IPS DF 6.9 (cell line): Measurements from ENCODE around the gene ACTG1.

Experiments
- DNase-seq: peaks from one replicate; pipeline ENCODE4 v3.0.0-alpha.2; 2013; ENCODE audit warnings: low read depth, low spot score
- H3K27ac ChIP-seq: one replicate; pipeline ENCODE4 v1.5.1; 2013; ENCODE audit warnings: low read length, control low read depth
- H3K27me3 ChIP-seq: 2 replicates; pipeline ENCODE4 v1.6.1; 2013; ENCODE audit warnings: mild to moderate bottlenecking, low read length; ENCODE audit not compliant: control insufficient read depth, insufficient read depth
- H3K36me3 ChIP-seq: 2 replicates; pipeline ENCODE4 v1.6.1; 2013; ENCODE audit warnings: low read length; ENCODE audit not compliant: control insufficient read depth, insufficient read depth
- H3K4me1 ChIP-seq: 2 replicates; pipeline ENCODE4 v1.6.1; 2013; ENCODE audit warnings: low read length; ENCODE audit not compliant: control insufficient read depth, insufficient read depth
- H3K4me3 ChIP-seq: 2 replicates; pipeline ENCODE4 v1.5.1; 2013; ENCODE audit warnings: mild to moderate bottlenecking, low read length
- H3K9me3 ChIP-seq: 2 replicates; pipeline ENCODE4 v1.6.1; 2013; ENCODE audit warnings: low read length, inconsistent platforms; ENCODE audit not compliant: control insufficient read depth, insufficient read depth
- WGBS: extraction: QIAGEN DNeasy Blood & Tissue Kit; methylation state at CpG from one replicate; pipeline ENCODE4 v1.1.7; 2013; ENCODE audit warnings: mixed read lengths, missing lambda C conversion rate; ENCODE audit not compliant: insufficient read length, insufficient coverage; 5-methylcytosine and 5-hydroxymethylcytosine counted together

ACTG1 gene

DNA sequence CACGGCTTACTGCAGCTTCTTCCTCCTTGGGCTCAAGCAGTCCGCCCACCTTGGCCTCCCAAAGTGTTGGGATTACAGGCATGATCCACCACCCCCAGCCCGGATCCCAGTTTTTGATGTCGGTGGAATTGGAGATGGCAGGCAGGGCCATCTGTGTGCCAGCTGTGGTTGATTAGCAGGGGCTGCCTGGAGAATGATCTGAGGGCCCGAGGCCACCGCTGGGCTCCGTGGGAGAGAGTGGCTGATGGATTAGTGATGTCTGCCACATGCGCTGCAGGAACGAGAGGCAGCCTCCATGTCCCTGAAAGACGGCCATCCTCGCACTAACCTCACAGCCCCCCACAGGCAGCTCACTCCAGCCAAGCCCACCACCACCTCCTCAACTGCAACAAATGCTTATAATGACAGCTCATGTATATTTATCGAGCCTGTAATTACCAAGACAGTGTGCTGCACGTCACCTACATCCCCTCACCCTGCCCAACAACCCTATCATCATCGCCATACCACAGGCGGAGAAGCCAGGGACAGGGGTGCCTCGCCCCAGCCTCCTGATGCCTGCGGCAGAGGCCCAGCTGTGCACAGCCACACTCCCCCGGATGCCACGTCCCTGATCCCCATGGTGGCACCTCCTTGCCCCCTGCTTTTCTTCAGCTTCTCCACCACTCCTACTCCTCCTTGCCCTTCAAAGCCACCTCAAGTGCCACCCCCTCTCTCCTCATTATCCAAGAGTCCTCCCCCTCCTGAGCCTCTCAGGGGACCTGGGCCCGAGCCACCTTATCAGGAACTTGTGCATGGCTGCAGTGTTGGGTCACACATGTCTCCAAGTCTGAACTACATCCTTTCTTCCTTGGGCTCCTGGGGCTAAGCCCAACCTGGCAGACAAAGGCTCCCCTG is 33.2 kb downstream of the ACTG1 start:
- H3K4me1 ChIP-seq, result peaks cover 8% of the 10 kb centered on the region
- no CpG with 5 or more reads among the region's 20 CpGs for WGBS
- H3K27me3 ChIP-seq, result peaks cover 14% of the 10 kb centered on the region; the same call in 1 of the 2 replicates
- H3K4me3 ChIP-seq, result no peak overlapping the region
- H3K27ac ChIP-seq, result no peak overlapping the region
- H3K9me3 ChIP-seq, result no peaks in the 10 kb centered on the region
- no peak for DNase-seq
- H3K36me3 ChIP-seq, result no peaks in the 10 kb centered on the region; the same call in 1 of the 2 replicates

GRCh38 chr17:81478119-81478518 is 34.5 kb downstream of the ACTG1 start:
- H3K27ac ChIP-seq, result no peak overlapping the region
- DNase-seq, result no peak
- H3K27me3 ChIP-seq, result peaks cover 14% of the 10 kb centered on the region; the same call in 1 of the 2 replicates
- no CpG with 5 or more reads among the region's 20 CpGs for WGBS
- H3K9me3 ChIP-seq, result no peaks in the 10 kb centered on the region
- peaks cover 5% of the 10 kb centered on the region for H3K4me1 ChIP-seq
- H3K4me3 ChIP-seq, result no peak overlapping the region
- no peaks in the 10 kb centered on the region; the same call in 1 of the 2 replicates for H3K36me3 ChIP-seq

DNA sequence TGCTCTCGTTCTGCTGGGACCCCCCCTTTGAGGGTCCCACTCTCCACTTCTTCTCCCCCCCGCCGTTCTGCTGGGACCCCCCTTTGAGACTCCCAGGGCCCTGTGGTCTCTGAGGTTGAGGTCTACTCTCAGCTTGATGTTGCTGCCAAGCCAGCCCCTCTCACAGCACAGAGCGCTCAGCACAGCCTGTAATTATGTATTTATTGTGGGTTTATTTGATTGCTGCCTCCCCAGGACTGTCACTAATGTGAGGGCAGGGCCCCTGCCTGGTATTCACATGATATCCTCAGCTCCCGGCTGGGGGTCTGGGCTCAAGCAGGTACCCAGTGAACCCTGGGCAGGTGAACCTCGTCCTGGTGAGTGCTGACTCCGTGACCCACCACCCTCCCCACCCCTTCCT is 35.4 kb downstream of the ACTG1 start:
- WGBS, result no CpG with 5 or more reads among the region's 7 CpGs
- peaks cover 5% of the 10 kb centered on the region for H3K4me1 ChIP-seq
- no peak overlapping the region for H3K27ac ChIP-seq
- no peaks in the 10 kb centered on the region; the same call in 1 of the 2 replicates for H3K36me3 ChIP-seq
- no peak for DNase-seq
- H3K27me3 ChIP-seq, result peaks cover 9% of the 10 kb centered on the region; the same call in 1 of the 2 replicates
- H3K4me3 ChIP-seq, result no peak overlapping the region
- no peaks in the 10 kb centered on the region for H3K9me3 ChIP-seq

- Histone ChIP-seq H3K27ac (no peak overlapping the region), H3K4me3 (no peak overlapping the region), H3K4me1 (peaks cover 3% of the 10 kb centered on the region), H3K27me3 (peaks cover 5% of the 10 kb centered on the region; the same call in 1 of the 2 replicates), H3K9me3 (no peaks in the 10 kb centered on the region), H3K36me3 (no peaks in the 10 kb centered on the region; the same call in 1 of the 2 replicates)
- no CpG with 5 or more reads among the region's 6 CpGs for WGBS
- no peak for DNase-seq
These were observed 36.0 kb downstream of the ACTG1 start for GRCh38 chr17:81476635-81477034.

DNA sequence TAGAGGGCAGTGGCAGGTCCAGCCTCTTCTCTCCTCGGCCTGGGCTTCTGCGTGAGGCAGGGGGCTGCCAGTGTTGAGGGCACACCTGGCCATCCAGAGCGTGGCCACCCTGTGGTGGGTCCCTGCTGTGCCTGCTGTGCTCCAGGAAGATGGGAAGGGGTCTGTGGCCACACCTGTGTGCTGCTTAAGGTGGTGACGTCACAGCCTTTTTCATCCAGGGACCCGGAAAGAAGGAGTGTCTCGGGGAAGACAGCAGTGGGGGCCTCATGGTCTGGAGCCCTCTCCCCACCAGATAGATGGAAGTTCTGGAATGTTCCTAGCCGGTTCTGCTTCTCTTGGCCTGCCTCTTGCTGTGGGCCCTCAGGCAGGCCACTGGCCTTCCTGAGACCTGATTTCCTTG is 36.5 kb downstream of the ACTG1 start:
- peaks cover 2% of the 10 kb centered on the region for H3K4me1 ChIP-seq
- no peaks in the 10 kb centered on the region; the same call in 1 of the 2 replicates for H3K36me3 ChIP-seq
- H3K4me3 ChIP-seq, result no peak overlapping the region
- H3K9me3 ChIP-seq, result no peaks in the 10 kb centered on the region
- DNase-seq, result no peak
- peaks cover 5% of the 10 kb centered on the region; the same call in 1 of the 2 replicates for H3K27me3 ChIP-seq
- WGBS, result no CpG with 5 or more reads among the region's 7 CpGs
- H3K27ac ChIP-seq, result no peak overlapping the region

DNA sequence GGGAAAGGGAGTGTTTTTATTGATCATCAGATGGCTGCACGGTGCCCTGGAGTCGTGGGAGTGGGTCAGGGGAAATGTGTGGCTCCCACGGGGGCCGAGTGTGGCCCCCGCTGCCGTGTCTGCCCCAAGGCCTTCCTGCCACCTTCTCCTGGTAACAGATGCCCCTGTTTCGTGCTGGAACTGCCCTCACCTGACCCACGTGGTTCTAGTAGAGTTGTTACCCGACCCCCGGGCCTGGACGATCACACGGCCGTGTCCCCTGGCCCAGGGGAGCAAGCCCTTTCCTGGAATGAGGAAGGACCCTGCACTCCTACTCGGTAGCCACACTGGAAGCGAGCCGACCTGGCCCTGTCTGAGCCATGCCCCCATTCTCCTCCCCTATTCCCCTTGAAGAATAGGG is 37.6 kb downstream of the ACTG1 start:
- H3K9me3 ChIP-seq, result no peaks in the 10 kb centered on the region
- no peak for DNase-seq
- WGBS, result no CpG with 5 or more reads among the region's 16 CpGs
- no peaks in the 10 kb centered on the region for H3K4me1 ChIP-seq
- H3K4me3 ChIP-seq, result no peak overlapping the region
- no peak overlapping the region for H3K27ac ChIP-seq
- no peaks in the 10 kb centered on the region for H3K27me3 ChIP-seq
- H3K36me3 ChIP-seq, result no peaks in the 10 kb centered on the region

DNA sequence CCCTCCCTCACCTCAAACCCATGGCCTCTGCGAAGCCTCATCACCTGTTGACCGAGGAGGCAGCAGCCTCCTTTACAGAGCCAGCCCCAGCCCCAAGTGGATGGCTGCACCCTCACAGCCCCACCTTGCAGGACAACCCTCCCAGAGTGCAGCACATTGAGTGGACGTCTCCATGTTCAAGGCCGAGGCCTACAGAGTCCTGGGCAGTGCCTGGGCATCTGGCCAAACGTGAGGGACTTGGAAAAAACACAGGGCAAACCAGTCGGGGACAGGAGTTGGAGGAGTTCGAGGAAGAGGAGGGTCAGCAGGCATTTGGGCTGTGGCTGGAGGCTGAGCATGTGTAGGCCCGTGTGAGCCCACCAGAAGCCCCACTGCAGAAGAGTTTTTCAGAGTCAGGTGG is 39.6 kb downstream of the ACTG1 start:
- Histone ChIP-seq H3K9me3 (no peaks in the 10 kb centered on the region), H3K4me3 (no peak overlapping the region), H3K27ac (no peak overlapping the region), H3K4me1 (no peaks in the 10 kb centered on the region; the same call in 1 of the 2 replicates), H3K36me3 (no peaks in the 10 kb centered on the region), H3K27me3 (no peaks in the 10 kb centered on the region)
- DNase-seq, result no peak
- no CpG with 5 or more reads among the region's 8 CpGs for WGBS

DNA sequence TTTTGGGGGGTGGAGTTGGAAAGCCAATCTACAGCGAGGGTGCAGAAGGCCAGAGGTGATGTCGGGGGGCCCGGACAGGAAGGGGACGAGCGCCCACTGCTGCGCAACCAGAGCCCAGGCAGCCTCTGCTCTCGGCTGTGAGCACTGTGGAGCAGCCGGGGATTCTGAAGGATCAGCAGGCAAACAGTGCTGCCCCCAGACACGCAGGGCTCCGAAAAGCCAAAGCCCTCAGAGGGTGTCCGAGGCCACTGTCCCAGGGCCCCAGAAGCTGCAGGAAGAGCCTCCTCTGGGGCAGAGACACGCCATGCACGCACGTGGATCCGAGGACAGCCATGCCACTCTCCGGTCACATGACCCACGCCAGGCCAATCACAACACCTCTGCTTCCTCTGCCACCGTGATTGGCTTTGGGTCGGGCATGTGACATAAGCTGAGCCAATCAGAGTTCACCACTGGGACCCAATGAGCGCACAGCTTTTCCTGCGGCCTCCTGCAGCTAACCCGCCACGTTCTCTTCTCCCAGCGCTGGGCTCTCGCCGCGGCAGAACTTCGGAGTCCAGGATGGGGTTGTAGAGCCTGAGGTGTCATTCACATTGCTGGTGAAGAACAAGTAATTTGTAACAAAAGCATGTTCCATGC is 40.7 kb downstream of the ACTG1 start:
- WGBS, result no CpG with 5 or more reads among the region's 28 CpGs
- H3K36me3 ChIP-seq, result no peaks in the 10 kb centered on the region
- no peak overlapping the region for H3K27ac ChIP-seq
- no peaks in the 10 kb centered on the region; the same call in 1 of the 2 replicates for H3K4me1 ChIP-seq
- DNase-seq, result no peak
- no peak overlapping the region for H3K4me3 ChIP-seq
- no peaks in the 10 kb centered on the region for H3K9me3 ChIP-seq
- H3K27me3 ChIP-seq, result no peaks in the 10 kb centered on the region

GRCh38 chr17:81470944-81471817 is 41.4 kb downstream of the ACTG1 start:
- no peaks in the 10 kb centered on the region for H3K36me3 ChIP-seq
- H3K4me1 ChIP-seq, result peaks cover 2% of the 10 kb centered on the region; the same call in 1 of the 2 replicates
- no peak overlapping the region for H3K27ac ChIP-seq
- no peak for DNase-seq
- no peaks in the 10 kb centered on the region for H3K9me3 ChIP-seq
- no CpG with 5 or more reads among the region's 14 CpGs for WGBS
- H3K27me3 ChIP-seq, result no peaks in the 10 kb centered on the region
- H3K4me3 ChIP-seq, result no peak overlapping the region
